Heart left ventricle (tissue), 16 donors: ENCODE measurements around the gene PLCL1. TPM values are rescaled to one million over a fixed set of nuclear protein-coding genes. Genes with fewer than 3 reads are reported as not detected.
A peak's percentile ranks its signal among the peaks of the same experiment; 100 is the strongest.

Experiments used
- ATAC-seq, 4 donors: fragments of 200-7000 bp; cut with Tn5 transposase; one replicate each; pipeline ENCODE4 v1.9.1; 2020 to 2022; ENCODE audit warnings: moderate library complexity in 4 of 4, mild to moderate bottlenecking in 3 of 4, moderate number of reproducible peaks in 1 of 4
- DNase-seq, 5 donors: peaks; one replicate each; pipeline ENCODE4 v3.0.0-alpha.2; 2020
- H3K27ac ChIP-seq, 12 donors: fragments of 200-600 bp; sonication (generic) in 4 of 12; one replicate each; pipeline versions ENCODE4 v1.5.0 to v1.8.0; 2016 to 2022; ENCODE audit warnings: mild to moderate bottlenecking in 2 of 12
- H3K27me3 ChIP-seq, 9 donors: fragments of 200-600 bp; sonication (generic) in 2 of 9; one replicate each; pipeline versions ENCODE4 v1.5.1 to v1.8.0; 2016 to 2022; ENCODE audit warnings: mild to moderate bottlenecking in 3 of 9
- H3K36me3 ChIP-seq, 9 donors: fragments of 200-600 bp; sonication (generic) in 2 of 9; one replicate each; pipeline versions ENCODE4 v1.5.0 to v1.8.0; 2018 to 2022; ENCODE audit warnings: mild to moderate bottlenecking in 2 of 9
- H3K4me1 ChIP-seq, 12 donors: fragments of 200-600 bp; sonication (generic) in 4 of 12; one replicate each; pipeline versions ENCODE4 v1.5.0 to v1.8.0; 2016 to 2022; ENCODE audit warnings: mild to moderate bottlenecking in 3 of 12
- H3K4me3 ChIP-seq, 12 donors: fragments of 200-600 bp; sonication (generic) in 4 of 12; one replicate each; pipeline versions ENCODE4 v1.5.0 to v1.8.0; 2017 to 2022; ENCODE audit warnings: mild to moderate bottlenecking in 9 of 12, moderate library complexity in 4 of 12
- H3K9me3 ChIP-seq, 12 donors: fragments of 200-600 bp; sonication (generic) in 4 of 12; one replicate each; pipeline versions ENCODE4 v1.5.0 to v1.8.0; 2016 to 2022; ENCODE audit warnings: mild to moderate bottlenecking in 1 of 12
- POLR2A ChIP-seq, 2 donors: fragments of 450-650 bp; IDR thresholded peaks; one replicate each; pipeline ENCODE4 v1.6.1; 2017; ENCODE audit warnings: antibody characterized with exemption in 2 of 2, mild to moderate bottlenecking in 2 of 2, moderate library complexity in 2 of 2
- WGBS, 4 donors: extraction: QIAGEN DNeasy Blood & Tissue Kit in 2 of 4; methylation state at CpG; one replicate each; pipeline versions ENCODE4 v1.1.5 to v1.1.7; 2013 to 2018; 5-methylcytosine and 5-hydroxymethylcytosine counted together
- intact Hi-C, 10 donors: fragments of 100-400 bp; cut with DNase I; formaldehyde crosslinking; loops; one replicate each; pipeline versions ENCODE4 v1.11.1 to v1.14.2; 2022
- polyA plus RNA-seq, 2 donors: library from polyadenylated mRNA; stranded (reverse); fragments of 200-250 nt; gene quantifications; one replicate each; pipeline ENCODE4 v1.2.3, GENCODE V29; 2013
- total RNA-seq, 9 donors: library from RNA; depleted of rRNA in 2 of 9; stranded (reverse); fragments of >200 nt in 2 of 9; fragmentation: NEBNext Ultra II Directional in 3 of 9; extraction: Animal tissue kit (Norgen Biotek cat#: 25700) in 3 of 9; gene quantifications; one replicate each; pipeline versions ENCODE4 v1.1.0 to v1.2.4, GENCODE V29; 2016 to 2023
- TF ChIP-seq, protein P1 (sequence below), 12 donors: fragments of 200-600 bp; sonication (generic) in 4 of 12; IDR thresholded peaks; one replicate each; pipeline versions ENCODE4 v1.5.0 to v1.8.0; 2018 to 2022; ENCODE audit warnings: antibody characterized with exemption in 12 of 12, mild to moderate bottlenecking in 5 of 12
- donor health status: ischemic (EF 13 %, LVEDD 7.1; RV severe dilation, severe dysfunction).
- donor health status: healthy with polysubstance abuse.
- donor health status: DM: no; HTN: yes; CAD: no.
- donor health status: DM: no; HTN: no; CAD: no.
- donor health status: ischemic (EF 25% LVEDD 6.9; RV normal size, moderate dysfunction).
- donor health status: ischemic (EF 25% LVEDD 5.7; RV mildly dilated, moderate dysfunction).
- donor health status: healthy.
- donor health status: DM: yes; HTN: yes; CAD: no.
- donor health status: ischemic (EF 35%, LVEDD 5.7; RV mildly dilated, moderate dysfunction).
- donor health status: nonischemic (EF 11% LVEDD 7.7; RV severe dilation, severe dysfunction).
- donor health status: DM: yes; HTN: yes; CAD: no.
- donor health status: PGD.
- donor health status: ischemic (EF 29% LVEDD 5.4; RV normal size, mild dysfunction).
- donor health status: nonischemic (EF 23%, LVEDD 6.1; RV moderate dilation, normal function).

Gene PLCL1
- total and polyA plus RNA-seq, 11 donors: 22.0 to 126 (median 90.4) TPM

DNA sequence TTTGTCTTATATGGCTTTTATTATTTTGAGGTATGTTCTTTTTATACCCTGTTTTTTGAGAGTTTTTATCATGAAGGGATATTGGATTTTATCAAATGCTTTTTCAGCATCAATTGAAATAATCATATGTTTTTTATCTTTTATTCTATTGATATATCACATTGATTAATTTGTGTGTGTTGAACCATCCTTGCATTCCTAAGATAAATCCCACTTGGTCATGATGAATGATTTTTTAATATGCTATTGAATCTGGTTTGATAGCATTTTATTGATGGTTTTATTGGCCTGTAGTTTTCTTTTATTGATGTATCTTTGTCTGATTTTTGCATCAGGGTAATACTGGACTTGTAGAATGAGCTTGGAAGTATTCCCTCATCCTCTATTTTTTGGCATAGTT, 160.3 kb downstream of the PLCL1 start:
- DNase-seq: no peak
- no peak for ATAC-seq
- TF ChIP-seq POLR2A (IDR thresholded peaks at IDR 0.05): no peak
- TF ChIP-seq, protein P1, sequence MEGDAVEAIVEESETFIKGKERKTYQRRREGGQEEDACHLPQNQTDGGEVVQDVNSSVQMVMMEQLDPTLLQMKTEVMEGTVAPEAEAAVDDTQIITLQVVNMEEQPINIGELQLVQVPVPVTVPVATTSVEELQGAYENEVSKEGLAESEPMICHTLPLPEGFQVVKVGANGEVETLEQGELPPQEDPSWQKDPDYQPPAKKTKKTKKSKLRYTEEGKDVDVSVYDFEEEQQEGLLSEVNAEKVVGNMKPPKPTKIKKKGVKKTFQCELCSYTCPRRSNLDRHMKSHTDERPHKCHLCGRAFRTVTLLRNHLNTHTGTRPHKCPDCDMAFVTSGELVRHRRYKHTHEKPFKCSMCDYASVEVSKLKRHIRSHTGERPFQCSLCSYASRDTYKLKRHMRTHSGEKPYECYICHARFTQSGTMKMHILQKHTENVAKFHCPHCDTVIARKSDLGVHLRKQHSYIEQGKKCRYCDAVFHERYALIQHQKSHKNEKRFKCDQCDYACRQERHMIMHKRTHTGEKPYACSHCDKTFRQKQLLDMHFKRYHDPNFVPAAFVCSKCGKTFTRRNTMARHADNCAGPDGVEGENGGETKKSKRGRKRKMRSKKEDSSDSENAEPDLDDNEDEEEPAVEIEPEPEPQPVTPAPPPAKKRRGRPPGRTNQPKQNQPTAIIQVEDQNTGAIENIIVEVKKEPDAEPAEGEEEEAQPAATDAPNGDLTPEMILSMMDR (IDR thresholded peaks at IDR 0.05): no peak
- no peak overlapping the region for H3K4me3 ChIP-seq
- H3K9me3 ChIP-seq: peaks cover 0 to 33% (median 9%) of the 10 kb centered on the region in 12 donors
- no peak overlapping the region for H3K27ac ChIP-seq
- no peaks in the 10 kb centered on the region for H3K36me3 ChIP-seq
- intact Hi-C loops: loop anchor here in 3 of 10 donors (5.0 to 10.0 kb wide), 3 partner anchors 87 to 152 kb away; no protein-coding TSS in a partner anchor
- peaks cover 0 to 42% (median 2%) of the 10 kb centered on the region in 12 donors for H3K4me1 ChIP-seq
- no peaks in the 10 kb centered on the region for H3K27me3 ChIP-seq

DNA sequence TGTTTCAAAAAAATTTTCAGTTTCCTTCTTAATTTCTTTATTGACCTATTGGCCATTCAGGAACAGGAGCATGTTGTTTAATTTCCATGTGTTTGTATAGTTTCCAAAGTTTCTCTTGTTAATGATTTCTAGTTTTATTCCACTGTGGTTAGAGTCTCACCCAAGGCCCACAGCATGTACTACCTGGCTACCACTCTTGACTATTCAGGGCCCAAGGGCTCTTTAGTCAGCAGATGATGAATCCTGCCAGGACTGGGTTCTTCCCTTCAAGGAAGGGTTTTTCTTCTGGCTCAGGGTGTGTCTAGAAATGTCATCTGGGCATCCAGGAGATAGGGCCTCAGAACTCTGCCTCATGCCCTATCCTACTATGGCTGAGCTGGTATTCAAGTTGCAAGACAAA, 161.4 kb downstream of the PLCL1 start:
- intact Hi-C loops: loop anchor here in 2 of 10 donors (5.0 to 10.0 kb wide), 2 partner anchors 151 to 153 kb away; no protein-coding TSS in a partner anchor
- ATAC-seq (no peak), DNase-seq (no peak)
- H3K27me3 ChIP-seq: no peaks in the 10 kb centered on the region
- H3K4me1 ChIP-seq: peaks cover 0 to 36% (median 2%) of the 10 kb centered on the region in 12 donors
- H3K9me3 ChIP-seq: peaks cover 0 to 33% (median 9%) of the 10 kb centered on the region in 12 donors
- H3K36me3 ChIP-seq: no peaks in the 10 kb centered on the region
- H3K27ac ChIP-seq: no peak overlapping the region
- no peak for TF ChIP-seq POLR2A (IDR thresholded peaks at IDR 0.05)
- TF ChIP-seq, protein P1 (IDR thresholded peaks at IDR 0.05): no peak
- no peak overlapping the region for H3K4me3 ChIP-seq

DNA sequence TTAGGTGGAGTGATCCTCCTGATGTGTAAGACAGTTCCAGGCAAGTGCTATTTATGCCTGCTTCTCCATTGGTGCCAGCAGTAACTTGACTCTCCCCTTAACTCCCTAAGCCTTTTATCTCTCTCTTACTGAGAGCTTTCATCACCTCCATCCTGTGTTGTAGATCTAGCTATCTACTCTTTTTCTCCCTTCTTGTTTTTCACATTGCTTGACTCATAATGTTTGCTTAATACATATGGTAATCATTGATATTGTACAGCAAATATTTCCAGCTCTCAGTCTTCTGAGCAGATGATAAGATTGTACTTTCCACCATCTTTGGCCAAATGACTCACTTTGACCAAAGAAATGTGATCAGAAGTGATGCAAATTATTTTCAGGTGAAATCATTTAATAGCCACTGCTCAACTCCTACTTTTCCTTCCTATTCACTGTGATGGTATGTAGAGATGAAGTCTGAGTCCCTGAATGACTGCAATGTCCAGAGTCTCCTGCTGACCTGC, 165.0 kb downstream of the PLCL1 start:
- intact Hi-C loops: loop anchor here in 2 of 10 donors (5.0 to 10.0 kb wide), 2 partner anchors 155 to 157 kb away; no protein-coding TSS in a partner anchor
- TF ChIP-seq, protein P1 (IDR thresholded peaks at IDR 0.05): no peak
- no peak for TF ChIP-seq POLR2A (IDR thresholded peaks at IDR 0.05)
- Histone ChIP-seq H3K27me3 (no peaks in the 10 kb centered on the region), H3K9me3 (peaks cover 0 to 20% (median 5%) of the 10 kb centered on the region in 12 donors), H3K4me1 (peaks cover 0 to 43% (median 13%) of the 10 kb centered on the region in 12 donors), H3K27ac (no peak overlapping the region), H3K36me3 (no peaks in the 10 kb centered on the region), H3K4me3 (no peak overlapping the region)
- ATAC-seq (peak; percentile 66 to 91 (median 82)), DNase-seq (no peak)

DNA sequence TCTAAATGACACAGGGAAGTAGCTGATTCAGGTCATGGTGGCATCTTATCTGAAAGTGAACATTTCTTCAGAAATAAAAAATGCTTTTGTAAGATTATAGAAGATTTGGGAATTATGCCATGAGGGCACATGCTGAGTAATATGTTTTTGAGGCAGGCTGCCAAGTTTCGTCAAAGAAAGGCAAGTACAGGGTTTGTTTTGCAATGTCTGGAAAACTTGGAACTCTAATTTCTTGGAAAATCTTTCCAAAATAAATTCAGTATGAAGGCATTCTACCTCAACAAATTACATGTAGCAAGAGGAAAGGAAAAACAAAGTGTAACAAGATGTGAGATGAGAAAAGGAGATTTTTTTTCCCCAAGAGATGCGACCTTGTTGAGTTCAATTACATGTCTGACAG, 167.7 kb downstream of the PLCL1 start:
- TF ChIP-seq POLR2A (IDR thresholded peaks at IDR 0.05): no peak
- TF ChIP-seq, protein P1 (IDR thresholded peaks at IDR 0.05): no peak
- no peaks in the 10 kb centered on the region for H3K36me3 ChIP-seq
- WGBS, 4 donors: 54 to 61% (median 60%) methylated on average over 2 of the region's 2 CpGs
- H3K9me3 ChIP-seq: no peaks in the 10 kb centered on the region
- DNase-seq: peak in 2 of 5 donors; percentile 32 to 43
- peaks cover 0 to 55% (median 22%) of the 10 kb centered on the region in 12 donors for H3K4me1 ChIP-seq
- peak overlapping the region in 3 of 12 donors; percentile 12 to 42 (median 39) for H3K27ac ChIP-seq
- no peak overlapping the region for H3K4me3 ChIP-seq
- H3K27me3 ChIP-seq: no peaks in the 10 kb centered on the region
- peak in 1 of 4 donors; percentile 38 for ATAC-seq
- intact Hi-C loops: loop anchor here in 1 of 10 donors (10.0 kb wide), 1 partner anchor 153 kb away; no protein-coding TSS in a partner anchor
